Cardiac muscle cell (in vitro differentiated cells and primary cell): ENCODE data around the gene TNRC18. TPM values are rescaled to one million over a fixed set of nuclear protein-coding genes. Genes with fewer than 3 reads are reported as not detected.
"Not testable (repeated sequence)": the region's sequence is repeated elsewhere in the genome, so short reads cannot be mapped to it uniquely, and the experiment has no call there.

Experiments
- DNase-seq, 2 donors: peaks; one replicate each; pipeline versions ENCODE4 v3.0.0 to v3.0.0-alpha.2; 2010 to 2017; ENCODE audit warnings: low read depth in 1 of 2, low spot score in 1 of 2
- H3K27ac ChIP-seq: fragments of 200-600 bp; sonication (generic); 2 replicates; pipeline ENCODE4 v1.5.1; 2016
- H3K27me3 ChIP-seq: fragments of 200-600 bp; sonication (generic); 2 replicates; pipeline ENCODE4 v1.6.0; 2016; ENCODE audit warnings: control low read depth
- H3K36me3 ChIP-seq: fragments of 200-600 bp; sonication (generic); 2 replicates; pipeline ENCODE4 v1.5.1; 2016; ENCODE audit warnings: control low read depth
- H3K4me1 ChIP-seq: fragments of 200-600 bp; sonication (generic); 2 replicates; pipeline ENCODE4 v1.8.1; 2017; ENCODE audit warnings: low read depth, mild to moderate bottlenecking, mixed run types
- H3K4me3 ChIP-seq: fragments of 200-600 bp; sonication (generic); 2 replicates; pipeline ENCODE4 v1.5.1; 2016; ENCODE audit warnings: mild to moderate bottlenecking
- H3K9me3 ChIP-seq: fragments of 200-600 bp; sonication (generic); 2 replicates; pipeline ENCODE4 v1.5.1; 2017; ENCODE audit warnings: low read depth, mild to moderate bottlenecking, control low read depth
- polyA plus RNA-seq: library from polyadenylated mRNA; unstranded; fragments of >200 nt; fragmentation: Nextera tagmentation; extraction: Ambion mirVana; gene quantifications from 2 replicates; pipeline ENCODE4 v1.2.1, GENCODE V29; 2016
- total RNA-seq: library from RNA; depleted of rRNA; stranded (reverse); fragments of >200 nt; gene quantifications from 2 replicates; pipeline ENCODE4 v1.2.3, GENCODE V29; 2016
- TF ChIP-seq, protein P1 (sequence below): IDR thresholded peaks from 2 replicates; pipeline ENCODE4 v1.5.1; 2012; ENCODE audit warnings: low read depth, mild to moderate bottlenecking, low read length

TNRC18 gene
- total and polyA plus RNA-seq, 2 experiments from 2014 or later, result 15.1 to 180 TPM

- Histone ChIP-seq H3K27me3 (no peaks in the 10 kb centered on the region), H3K9me3 (no peaks in the 10 kb centered on the region), H3K4me3 (no peak overlapping the region), H3K27ac (no peak overlapping the region), H3K4me1 (no peaks in the 10 kb centered on the region), H3K36me3 (no peaks in the 10 kb centered on the region)
- DNase-seq, result no peak
- TF ChIP-seq, protein P1, sequence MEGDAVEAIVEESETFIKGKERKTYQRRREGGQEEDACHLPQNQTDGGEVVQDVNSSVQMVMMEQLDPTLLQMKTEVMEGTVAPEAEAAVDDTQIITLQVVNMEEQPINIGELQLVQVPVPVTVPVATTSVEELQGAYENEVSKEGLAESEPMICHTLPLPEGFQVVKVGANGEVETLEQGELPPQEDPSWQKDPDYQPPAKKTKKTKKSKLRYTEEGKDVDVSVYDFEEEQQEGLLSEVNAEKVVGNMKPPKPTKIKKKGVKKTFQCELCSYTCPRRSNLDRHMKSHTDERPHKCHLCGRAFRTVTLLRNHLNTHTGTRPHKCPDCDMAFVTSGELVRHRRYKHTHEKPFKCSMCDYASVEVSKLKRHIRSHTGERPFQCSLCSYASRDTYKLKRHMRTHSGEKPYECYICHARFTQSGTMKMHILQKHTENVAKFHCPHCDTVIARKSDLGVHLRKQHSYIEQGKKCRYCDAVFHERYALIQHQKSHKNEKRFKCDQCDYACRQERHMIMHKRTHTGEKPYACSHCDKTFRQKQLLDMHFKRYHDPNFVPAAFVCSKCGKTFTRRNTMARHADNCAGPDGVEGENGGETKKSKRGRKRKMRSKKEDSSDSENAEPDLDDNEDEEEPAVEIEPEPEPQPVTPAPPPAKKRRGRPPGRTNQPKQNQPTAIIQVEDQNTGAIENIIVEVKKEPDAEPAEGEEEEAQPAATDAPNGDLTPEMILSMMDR, result no peak
These were observed 136.7 kb downstream of the TNRC18 start for GRCh38 chr7:5286933-5287332.

DNA sequence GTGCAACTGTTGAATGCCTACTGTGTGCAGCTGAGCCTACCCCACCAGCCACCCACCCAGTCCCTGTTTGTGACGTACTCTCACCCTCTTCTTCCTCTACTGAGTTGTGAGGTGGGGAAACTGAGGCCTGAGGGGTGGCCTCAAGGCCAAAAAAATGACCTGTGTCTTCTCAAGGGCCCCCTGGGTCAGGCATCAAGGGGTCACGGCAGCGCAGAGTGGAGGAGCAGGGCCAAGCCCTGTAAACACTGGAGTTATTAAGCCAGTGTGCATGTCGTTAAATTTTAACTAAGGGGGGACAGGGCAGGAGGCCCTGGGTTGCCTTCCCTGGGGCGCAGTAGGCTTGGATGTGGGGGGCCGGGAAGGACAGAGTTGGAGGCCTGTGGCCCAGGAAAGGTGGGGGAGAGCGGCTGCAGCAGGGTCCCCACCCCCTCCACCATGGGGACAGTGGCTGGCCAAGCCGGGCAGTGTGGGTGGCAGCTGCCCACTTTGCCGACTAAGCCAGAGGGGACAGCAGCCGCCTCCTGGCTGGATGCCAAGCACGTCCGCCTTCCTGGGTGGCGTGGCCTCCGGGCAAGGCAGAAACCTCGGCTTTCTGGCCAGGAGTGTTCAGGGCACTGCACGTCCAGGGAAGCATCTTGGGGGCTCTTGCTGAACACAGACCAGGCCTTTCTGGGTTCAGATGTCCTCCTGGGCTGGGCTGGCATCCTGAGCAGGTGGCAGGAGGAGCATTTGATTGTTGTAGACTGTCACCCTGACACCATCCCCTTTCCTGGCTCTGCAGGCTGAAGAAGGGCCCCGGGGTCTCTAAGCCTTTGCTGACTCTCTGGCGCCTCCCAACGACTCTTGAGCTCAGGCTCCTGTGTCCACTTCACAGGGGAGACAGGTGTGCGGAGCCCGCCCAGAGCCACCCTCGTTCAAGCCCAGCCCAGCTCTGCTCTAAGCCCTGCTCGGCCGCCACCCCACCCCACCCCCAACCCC is 139.0 kb downstream of the TNRC18 start:
- no peak overlapping the region for H3K4me3 ChIP-seq

GRCh38 chr7:5283421-5284303 is 140.0 kb downstream of the TNRC18 start:
- H3K36me3 ChIP-seq, result no peaks in the 10 kb centered on the region
- H3K27me3 ChIP-seq, result no peaks in the 10 kb centered on the region
- H3K27ac ChIP-seq, result no peak overlapping the region
- TF ChIP-seq, protein P1, result no peak
- no peaks in the 10 kb centered on the region for H3K4me1 ChIP-seq
- peak overlapping the region; percentile 79 for H3K4me3 ChIP-seq
- peak in 1 of 2 donors; percentile 21 for DNase-seq
- no peaks in the 10 kb centered on the region for H3K9me3 ChIP-seq

More for the DNA sequence above, 139.0 kb downstream of the TNRC18 start:
- H3K27ac ChIP-seq, result no peak overlapping the region
- TF ChIP-seq, protein P1, result peak; percentile 43
- peak; percentile 23 to 82 for DNase-seq
- H3K4me1 ChIP-seq, result no peaks in the 10 kb centered on the region
- no peaks in the 10 kb centered on the region for H3K9me3 ChIP-seq
- no peaks in the 10 kb centered on the region for H3K36me3 ChIP-seq
- no peaks in the 10 kb centered on the region for H3K27me3 ChIP-seq

DNA sequence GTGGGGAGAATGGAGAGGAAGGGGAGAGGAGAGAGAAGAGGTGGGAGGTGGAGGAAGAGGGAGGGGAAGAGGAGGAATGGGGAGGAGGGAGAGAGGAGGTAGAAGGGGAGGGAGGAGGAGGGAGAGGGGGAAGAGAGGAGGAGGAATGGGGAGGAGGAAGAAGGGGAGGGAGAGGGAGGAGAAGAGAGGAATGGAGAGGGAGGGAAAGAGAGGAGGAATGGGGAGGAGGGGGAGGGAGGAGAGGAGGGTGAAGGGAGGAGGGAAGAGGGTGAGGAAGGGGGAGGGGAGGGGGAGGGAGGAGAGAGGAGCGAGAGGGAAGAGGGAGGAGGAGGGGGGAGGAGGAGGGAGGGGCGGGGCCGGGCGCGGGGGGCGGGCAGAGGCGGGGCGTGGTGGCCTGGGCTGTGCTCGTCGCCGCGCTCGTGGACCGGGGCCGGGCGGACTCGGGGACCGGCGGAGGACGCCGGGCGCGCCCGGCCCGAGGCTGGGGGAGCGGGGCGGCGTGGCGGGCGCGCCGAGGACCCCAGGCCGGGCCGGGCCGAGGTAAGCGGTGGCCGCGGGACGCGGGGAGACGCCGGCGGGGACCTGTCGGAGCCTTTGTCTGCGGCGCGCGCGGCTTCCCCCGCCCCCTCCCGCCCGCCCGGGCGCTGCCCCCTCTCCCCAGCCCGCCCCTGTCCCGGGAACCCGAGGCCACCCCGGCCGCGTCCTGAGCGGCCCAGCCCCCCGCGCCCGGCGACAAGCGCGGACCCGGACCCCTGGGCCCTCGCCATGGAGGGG is 140.9 kb downstream of the TNRC18 start, which contains the start of gene SLC29A4:
TSS of gene SLC29A4 (plus strand) at position 401 of the 774 bp plus-strand sequence. CDS start 4,874 bp downstream, outside the sequence.
- Histone ChIP-seq H3K4me3 (peak within 1 kb of the TSS; percentile 79), H3K27ac (no peak within 1 kb of the TSS), H3K27me3 (no peaks in the 10 kb centered on the region), H3K4me1 (no peaks in the 10 kb centered on the region), H3K36me3 (no peaks in the 10 kb centered on the region), H3K9me3 (no peaks in the 10 kb centered on the region)
- TF ChIP-seq, protein P1, result no peak
- peak; percentile 61 to 62 for DNase-seq

- not testable (repeated sequence) for H3K36me3 ChIP-seq, H3K27me3 ChIP-seq, H3K9me3 ChIP-seq, H3K27ac ChIP-seq, H3K4me3 ChIP-seq, H3K4me1 ChIP-seq
- DNase-seq, result peak in 1 of 2 donors; percentile 17
These were observed 141.8 kb downstream of the TNRC18 start for GRCh38 chr7:5281598-5282500.
